Coronary artery (tissue), 2 donors: ENCODE data around the gene RNF31.

Source experiments
- DNase-seq: peaks from one replicate; pipeline ENCODE4 v3.0.0-alpha.2; 2017; ENCODE audit warnings: low spot score
- H3K27ac ChIP-seq, 2 donors: fragments of 200-600 bp; sonication (generic); one replicate each; pipeline ENCODE4 v1.5.1; 2016 to 2019
- H3K4me3 ChIP-seq: fragments of 200-600 bp; sonication (generic); 2 replicates; pipeline ENCODE4 v1.5.1; 2016; ENCODE audit warnings: mild to moderate bottlenecking, moderate library complexity
- CTCF ChIP-seq: fragments of 200-600 bp; sonication (generic); IDR thresholded peaks from one replicate; pipeline ENCODE4 v1.5.1; 2019; ENCODE audit warnings: antibody characterized with exemption

The RNF31 gene

GRCh38 chr14:24207104-24207551 is 59.8 kb downstream of the RNF31 start:
- no peak for TF ChIP-seq CTCF
- Histone ChIP-seq H3K27ac (no peak overlapping the region), H3K4me3 (no peak overlapping the region)
- DNase-seq: peak; percentile 22

GRCh38 chr14:24207625-24208024 is 60.3 kb downstream of the RNF31 start:
- H3K4me3 ChIP-seq: no peak overlapping the region
- no peak for TF ChIP-seq CTCF
- no peak overlapping the region for H3K27ac ChIP-seq
- peak; percentile 29 for DNase-seq
